H1 (cell line): ENCODE results near the gene FNDC5. TPM values are rescaled to one million over a fixed set of nuclear protein-coding genes. Genes with fewer than 3 reads are reported as not detected.

ENCODE experiments used
- HDAC2 ChIP-seq, 2 experiments: fragments of 300-600 bp in 1 of 2; sonication (generic) in 1 of 2; IDR thresholded peaks; 2 replicates each; pipeline ENCODE4 v1.6.1; 2011 to 2012; ENCODE audit warnings: low read depth in 2 of 2, low read length in 2 of 2, mild to moderate bottlenecking in 2 of 2, moderate library complexity in 2 of 2, borderline replicate concordance in 1 of 2, inconsistent platforms in 1 of 2
- NANOG ChIP-seq: IDR thresholded peaks from 2 replicates; pipeline ENCODE4 v1.6.1; 2011; ENCODE audit warnings: low read length, low read depth, mild to moderate bottlenecking, inconsistent platforms; ENCODE audit not compliant: insufficient read depth, poor library complexity, severe bottlenecking
- TAF7 ChIP-seq: optimal IDR thresholded peaks from 2 replicates; pipeline ENCODE3; 2011; ENCODE audit warnings: low read depth, mild to moderate bottlenecking, inconsistent platforms, low read length, moderate library complexity, borderline replicate concordance
- polyA plus RNA-seq, 7 experiments: library from polyadenylated mRNA; depleted of rRNA in 3 of 7; stranded (reverse) in 5 of 7; unstranded in 2 of 7; fragments of >200 nt in 5 of 7; fragments of 200-250 nt in 2 of 7; gene quantifications; 1 replicate in 5 of 7; 2 replicates in 1 of 7; 4 replicates in 1 of 7; pipeline versions ENCODE4 v1.2.1 to v1.2.3, GENCODE V29; 2011 to 2013; ENCODE audit warnings: missing spikeins in 2 of 7, mixed read lengths in 2 of 7
- total RNA-seq: library from RNA; stranded (reverse); fragmentation: NEBNext Ultra II Directional; extraction: Animal tissue kit (Norgen Biotek cat#: 25700); gene quantifications from 2 replicates; pipeline ENCODE4 v1.2.1, GENCODE V29; 2021

Gene FNDC5
- total and polyA plus RNA-seq, 2 of the 8 experiments (the other 6 are each of a cell fraction or from before 2014, with no cell fraction given), result 1.8 to 2.0 TPM

- TF ChIP-seq HDAC2 (IDR thresholded peaks at IDR 0.05; ENCODE audit: borderline replicate concordance in 1 of 2, low read depth in 2 of 2, low read length in 2 of 2), result no peak
- no peak for TF ChIP-seq TAF7
- TF ChIP-seq NANOG, result no peak
Observed at GRCh38 chr1:32830092-32830852, 40.4 kb downstream of the FNDC5 start (continued).
